ENCODE data around the gene PTPRT. TPM values are rescaled to one million over a fixed set of nuclear protein-coding genes. Genes with fewer than 3 reads are reported as not detected.

Gene PTPRT
- polyA plus RNA-seq, 1 of the 3 experiments (the other 2 are of a cell fraction) = not detected

GRCh38 chr20:42924215-42924614 is 265.5 kb downstream of the PTPRT start (continued):
- TF ChIP-seq REST (IDR thresholded peaks at IDR 0.05; ENCODE audit: low read depth, low read length) = no peak
- TF ChIP-seq TAF1 (IDR thresholded peaks at IDR 0.05; ENCODE audit: borderline replicate concordance, low read depth, low read length) = no peak

- Histone ChIP-seq H3K4me1 (ENCODE audit: control insufficient read depth in 1 of 2, insufficient read depth in 2 of 2, low read depth in 1 of 2, low read length in 1 of 2) (no peaks in the 10 kb centered on the region; a peak in 1 of 4 replicates), H3F3A (replicated peaks; ENCODE audit: insufficient read depth) (no peaks in the 10 kb centered on the region), H3K27ac (ENCODE audit: low read depth in 2 of 2, low read length in 1 of 2) (no peak overlapping the region), H4K20me1 (ENCODE audit: insufficient read depth) (no peaks in the 10 kb centered on the region), H3K9me2 (no peaks in the 10 kb centered on the region), H2AFZ (ENCODE audit: low read depth) (no peak overlapping the region), H3K4me2 (no peak overlapping the region), H3K9me3 (no peaks in the 10 kb centered on the region), H3K4me3 (ENCODE audit: low read depth in 2 of 2, low read length in 1 of 2) (no peak overlapping the region), H3K9ac (no peak overlapping the region), H3K27me3 (ENCODE audit: insufficient read depth) (no peaks in the 10 kb centered on the region), H3K79me2 (ENCODE audit: insufficient read depth) (no peaks in the 10 kb centered on the region), H3K36me3 (replicated peaks in 1 of 2; ENCODE audit: control insufficient read depth in 1 of 2, insufficient read depth in 2 of 2, low read length in 1 of 2) (no peaks in the 10 kb centered on the region)
- CTCF ChIA-PET = no interaction called here
- 10% methylated on average over 7 of the region's 7 CpGs for WGBS (ENCODE audit: low lambda C conversion rate)
- POLR2A ChIA-PET = no interaction called here
- TF ChIP-seq RCOR1 (IDR thresholded peaks at IDR 0.05; ENCODE audit: low read length) (no peak), CTCF (IDR thresholded peaks at IDR 0.05) (no peak), POLR2AphosphoS5 (IDR thresholded peaks at IDR 0.05; ENCODE audit: low read depth, low read length) (no peak), NFIC (IDR thresholded peaks at IDR 0.05; ENCODE audit: borderline replicate concordance) (no peak), CHD2 (IDR thresholded peaks at IDR 0.05; ENCODE audit: low read length, partially characterized antibody) (no peak), RFX5 (IDR thresholded peaks at IDR 0.05; ENCODE audit: low read length) (no peak), MAX (IDR thresholded peaks at IDR 0.05; ENCODE audit: low read depth) (no peak), EZH2phosphoT487 (IDR thresholded peaks at IDR 0.05; ENCODE audit: borderline replicate concordance, low read depth) (no peak), YY1 (IDR thresholded peaks at IDR 0.05; ENCODE audit: low read depth) (no peak), EP300 (IDR thresholded peaks at IDR 0.05; ENCODE audit: borderline replicate concordance in 1 of 2, low read depth in 1 of 2, low read length in 1 of 2) (no peak), IRF3 (IDR thresholded peaks at IDR 0.05; ENCODE audit: low read depth, low read length) (no peak), TCF12 (IDR thresholded peaks at IDR 0.05) (no peak), RAD21 (IDR thresholded peaks at IDR 0.05; ENCODE audit: low read length) (no peak), JUND (IDR thresholded peaks at IDR 0.05) (no peak), USF2 (IDR thresholded peaks at IDR 0.05; ENCODE audit: borderline replicate concordance, low read depth, low read length) (no peak), NRF1 (IDR thresholded peaks at IDR 0.05; ENCODE audit: low read depth, low read length) (no peak)
- DNase-seq = no peak
Observed at GRCh38 chr20:42923348-42923918, 266.3 kb downstream of the PTPRT start.

All from SK-N-SH (cell line).